HL-60 (cell line): ENCODE measurements around the gene MAMDC2.

Source experiments
- CTCF ChIP-seq: IDR thresholded peaks from one replicate; pipeline ENCODE4 v1.5.1; 2011; ENCODE audit warnings: low read length, control low read depth, inconsistent platforms; ENCODE audit not compliant: insufficient read depth
- SPI1 ChIP-seq: IDR thresholded peaks from 2 replicates; pipeline ENCODE4 v1.6.1; 2012; ENCODE audit warnings: low read depth, mild to moderate bottlenecking, borderline replicate concordance

GRCh38 chr9:69999315-69999714 is 44.3 kb upstream of the MAMDC2 start:
- TF ChIP-seq CTCF (no peak), SPI1 (no peak)
